Erythroblast (primary cell): ENCODE results near the gene PRKAR1B.

Experiments
- GATA1 ChIP-seq: IDR thresholded peaks from 2 replicates; pipeline ENCODE4 v1.6.1; 2011; ENCODE audit warnings: low read depth, mild to moderate bottlenecking, control low read depth, low read length, moderate library complexity
- POLR2A ChIP-seq: IDR thresholded peaks from 2 replicates; pipeline ENCODE4 v1.6.1; 2011; ENCODE audit warnings: mild to moderate bottlenecking, low read length

GRCh38 chr7:713488-714230 is 13.4 kb downstream of the PRKAR1B start:
- TF ChIP-seq POLR2A = no peak
- TF ChIP-seq GATA1 = no peak
